Neural crest cell (in vitro differentiated cells): ENCODE results near the gene EAF2. TPM values are rescaled to one million over a fixed set of nuclear protein-coding genes. Genes with fewer than 3 reads are reported as not detected.

Source experiments
- DNase-seq: peaks from one replicate; pipeline ENCODE4 v3.0.0; 2021; ENCODE audit warnings: low read depth, mixed read lengths, low spot score
- H3K27ac Mint-ChIP-seq: one replicate; pipeline ENCODE4 v1.8.0; 2021; ENCODE audit warnings: mild to moderate bottlenecking, mixed read lengths; ENCODE audit not compliant: unreplicated experiment
- H3K27me3 Mint-ChIP-seq: 2 replicates; pipeline ENCODE4 v1.8.0; 2021; ENCODE audit warnings: low read depth, mild to moderate bottlenecking, mixed read lengths
- H3K36me3 Mint-ChIP-seq: 2 replicates; pipeline ENCODE4 v1.8.0; 2021; ENCODE audit warnings: low read depth, mild to moderate bottlenecking, mixed read lengths
- H3K4me1 Mint-ChIP-seq: 2 replicates; pipeline ENCODE4 v1.8.0; 2021; ENCODE audit warnings: mixed read lengths
- H3K4me3 Mint-ChIP-seq: one replicate; pipeline ENCODE4 v1.8.0; 2021; ENCODE audit warnings: mild to moderate bottlenecking, mixed read lengths
- H3K9me3 Mint-ChIP-seq: 2 replicates; pipeline ENCODE4 v1.8.0; 2021; ENCODE audit warnings: mixed read lengths
- CTCF ChIP-seq: fragments of 200-600 bp; sonication (generic); conservative IDR thresholded peaks from 2 replicates; pipeline ENCODE4 v1.5.0; 2021; ENCODE audit warnings: antibody characterized with exemption, mild to moderate bottlenecking
- total RNA-seq: library from RNA; stranded (reverse); gene quantifications from 2 replicates; pipeline ENCODE4 v1.2.1, GENCODE V29; 2021

The EAF2 gene
- total RNA-seq, 1 donor from 2014 or later: 4.0 TPM

GRCh38 chr3:121821421-121822199, 13.4 kb upstream of the EAF2 start:
- no peaks in the 10 kb centered on the region for H3K27me3 Mint-ChIP-seq
- no peak overlapping the region for H3K4me3 Mint-ChIP-seq
- no peak for DNase-seq
- H3K27ac Mint-ChIP-seq: no peak overlapping the region
- H3K4me1 Mint-ChIP-seq: no peaks in the 10 kb centered on the region
- H3K36me3 Mint-ChIP-seq: peaks cover 68% of the 10 kb centered on the region
- H3K9me3 Mint-ChIP-seq: peaks cover 15% of the 10 kb centered on the region
- TF ChIP-seq CTCF: no peak

GRCh38 chr3:121822973-121823372, 12.0 kb upstream of the EAF2 start:
- H3K27me3 Mint-ChIP-seq: no peaks in the 10 kb centered on the region
- DNase-seq: no peak
- no peak overlapping the region for H3K27ac Mint-ChIP-seq
- peaks cover 8% of the 10 kb centered on the region for H3K9me3 Mint-ChIP-seq
- H3K36me3 Mint-ChIP-seq: peaks cover 67% of the 10 kb centered on the region
- no peak overlapping the region for H3K4me3 Mint-ChIP-seq
- TF ChIP-seq CTCF: no peak
- H3K4me1 Mint-ChIP-seq: no peaks in the 10 kb centered on the region

- peak overlapping the region; percentile 93 for H3K4me3 Mint-ChIP-seq
- peaks cover 8% of the 10 kb centered on the region for H3K36me3 Mint-ChIP-seq
- peak overlapping the region; percentile 96 for H3K27ac Mint-ChIP-seq
- no peaks in the 10 kb centered on the region for H3K9me3 Mint-ChIP-seq
- DNase-seq: peak; percentile 8
- H3K4me1 Mint-ChIP-seq: peaks cover 41% of the 10 kb centered on the region
- H3K27me3 Mint-ChIP-seq: peaks cover 21% of the 10 kb centered on the region
- TF ChIP-seq CTCF: no peak
Measured at GRCh38 chr3:121834157-121834670, 795 bp upstream of the EAF2 start.

- no peak for TF ChIP-seq CTCF
- no peak for DNase-seq
- Mint-ChIP-seq H3K4me1 (peaks cover 41% of the 10 kb centered on the region), H3K27me3 (peaks cover 21% of the 10 kb centered on the region), H3K9me3 (no peaks in the 10 kb centered on the region), H3K27ac (no peak overlapping the region), H3K36me3 (peaks cover 8% of the 10 kb centered on the region), H3K4me3 (peak overlapping the region; percentile 93)
Measured at GRCh38 chr3:121835465-121835801, 424 bp downstream of the EAF2 start.

- Mint-ChIP-seq H3K27ac (no peak overlapping the region), H3K4me3 (peak overlapping the region; percentile 93), H3K36me3 (peaks cover 8% of the 10 kb centered on the region), H3K9me3 (no peaks in the 10 kb centered on the region), H3K27me3 (peaks cover 21% of the 10 kb centered on the region), H3K4me1 (peaks cover 41% of the 10 kb centered on the region)
- no peak for TF ChIP-seq CTCF
- DNase-seq: no peak
Measured at GRCh38 chr3:121836064-121836463, 1.1 kb downstream of the EAF2 start.
